Colon (tissue), 2 donors: ENCODE measurements around the gene KRT15.

ENCODE experiments used
- FAIRE-seq: peaks from 2 replicates; lab custom pipeline; 2012; peaks lifted over from hg19 to GRCh38; lab: Jason Lieb, UNC
- donor health status: control.
- donor health status: control.

KRT15 gene

GRCh38 chr17:41504246-41504977 lies 14.3 kb downstream of the KRT15 start:
- FAIRE-seq: no peak

DNA sequence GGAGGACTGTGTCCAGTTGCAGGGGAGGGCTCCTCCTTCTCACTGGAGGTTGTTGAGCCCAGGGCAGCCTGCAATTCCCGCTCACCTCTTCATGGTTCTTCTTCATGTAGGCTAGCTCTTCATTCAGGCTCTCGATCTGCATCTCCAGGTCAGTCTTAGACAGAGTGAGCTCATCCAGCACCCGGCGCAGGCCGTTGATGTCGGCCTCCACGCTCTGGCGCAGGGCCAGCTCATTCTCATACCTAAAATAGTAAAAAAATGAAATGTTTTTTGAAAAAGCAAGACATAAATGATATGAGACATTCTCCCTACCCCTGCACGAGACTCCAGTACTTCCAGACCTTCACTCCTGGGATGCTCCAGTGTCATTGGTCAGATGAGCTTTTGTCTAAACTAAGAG lies 15.5 kb downstream of the KRT15 start:
- no peak for FAIRE-seq

- FAIRE-seq: no peak
These were observed 18.4 kb downstream of the KRT15 start for GRCh38 chr17:41500131-41500911.

- no peak for FAIRE-seq
These were observed 19.0 kb downstream of the KRT15 start for GRCh38 chr17:41499714-41500113.

GRCh38 chr17:41498276-41498675 lies 20.4 kb downstream of the KRT15 start:
- no peak for FAIRE-seq

DNA sequence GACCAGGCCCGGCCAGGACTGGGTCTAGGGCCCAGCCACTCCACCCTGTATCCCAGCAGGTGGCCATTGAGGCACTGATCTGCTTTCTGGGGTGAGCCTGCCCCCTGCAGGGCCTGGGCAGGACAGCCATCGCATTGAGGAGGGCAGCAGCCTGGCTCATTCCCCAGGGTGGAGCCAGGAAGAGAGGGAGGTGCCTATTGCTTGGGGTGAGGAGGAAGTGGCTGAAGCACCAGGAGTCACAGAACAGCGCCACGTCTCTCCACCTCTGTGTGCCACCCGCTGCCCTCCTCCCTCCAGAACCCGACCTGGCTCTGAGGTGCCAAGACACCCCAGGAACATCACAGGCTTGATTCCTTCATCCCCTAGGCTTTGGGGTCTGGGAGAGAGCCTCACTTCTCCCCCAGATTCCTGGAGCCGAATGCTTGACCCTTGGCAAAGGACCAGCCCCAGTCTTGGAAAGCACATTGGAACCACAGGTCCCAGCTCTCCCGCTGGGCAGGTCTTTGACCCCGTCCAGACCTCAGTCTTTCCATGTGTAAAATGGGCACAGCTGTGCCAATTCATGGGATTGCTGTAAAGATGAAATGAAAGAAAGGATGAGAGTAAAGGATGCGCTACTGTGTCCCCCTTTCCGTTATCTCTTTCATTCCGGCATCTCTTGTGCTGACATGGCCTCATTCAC lies 21.7 kb downstream of the KRT15 start:
- no peak for FAIRE-seq

DNA sequence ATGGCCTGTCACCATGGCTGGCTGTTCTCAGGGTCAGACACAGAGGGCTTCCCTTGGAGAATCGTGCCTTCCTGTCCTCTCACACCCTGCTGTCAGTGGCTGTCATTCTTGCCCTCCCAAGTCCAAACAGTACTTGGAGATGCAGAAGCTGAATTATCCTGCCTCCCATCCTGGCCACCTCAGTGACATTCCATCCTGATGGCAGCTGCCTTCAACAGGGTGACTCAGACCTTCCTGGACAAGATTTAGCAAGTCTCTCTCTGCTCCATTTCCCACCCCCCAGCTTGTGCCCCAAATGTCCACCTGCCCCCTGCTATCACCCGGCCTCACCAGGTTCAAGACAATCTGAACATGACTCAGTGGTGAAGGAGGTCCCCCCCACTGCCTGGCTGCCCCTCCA lies 24.2 kb downstream of the KRT15 start:
- no peak for FAIRE-seq

DNA sequence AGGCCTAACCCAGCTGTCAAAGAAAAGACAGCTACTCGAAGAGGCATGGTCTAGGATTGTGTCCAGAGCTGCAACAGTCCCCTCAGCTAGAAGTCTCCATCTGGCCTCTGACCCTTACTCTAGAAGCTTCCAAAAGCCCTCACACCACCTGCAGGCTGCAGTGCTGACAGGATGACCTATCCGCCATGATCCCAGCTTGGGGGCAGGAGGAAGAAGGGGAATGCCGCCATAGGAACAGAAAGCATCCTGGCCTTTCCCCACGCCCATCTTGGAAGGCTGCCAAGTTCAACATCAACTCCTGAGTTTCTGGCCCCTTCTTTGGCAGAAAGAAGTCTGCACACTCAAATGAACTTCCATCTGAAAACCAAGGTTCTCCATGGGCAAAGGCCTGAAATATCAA lies 25.9 kb downstream of the KRT15 start:
- no peak for FAIRE-seq

- FAIRE-seq: no peak
These were observed 26.3 kb downstream of the KRT15 start for GRCh38 chr17:41492351-41492750.

GRCh38 chr17:41491476-41491875 lies 27.2 kb downstream of the KRT15 start:
- no peak for FAIRE-seq

DNA sequence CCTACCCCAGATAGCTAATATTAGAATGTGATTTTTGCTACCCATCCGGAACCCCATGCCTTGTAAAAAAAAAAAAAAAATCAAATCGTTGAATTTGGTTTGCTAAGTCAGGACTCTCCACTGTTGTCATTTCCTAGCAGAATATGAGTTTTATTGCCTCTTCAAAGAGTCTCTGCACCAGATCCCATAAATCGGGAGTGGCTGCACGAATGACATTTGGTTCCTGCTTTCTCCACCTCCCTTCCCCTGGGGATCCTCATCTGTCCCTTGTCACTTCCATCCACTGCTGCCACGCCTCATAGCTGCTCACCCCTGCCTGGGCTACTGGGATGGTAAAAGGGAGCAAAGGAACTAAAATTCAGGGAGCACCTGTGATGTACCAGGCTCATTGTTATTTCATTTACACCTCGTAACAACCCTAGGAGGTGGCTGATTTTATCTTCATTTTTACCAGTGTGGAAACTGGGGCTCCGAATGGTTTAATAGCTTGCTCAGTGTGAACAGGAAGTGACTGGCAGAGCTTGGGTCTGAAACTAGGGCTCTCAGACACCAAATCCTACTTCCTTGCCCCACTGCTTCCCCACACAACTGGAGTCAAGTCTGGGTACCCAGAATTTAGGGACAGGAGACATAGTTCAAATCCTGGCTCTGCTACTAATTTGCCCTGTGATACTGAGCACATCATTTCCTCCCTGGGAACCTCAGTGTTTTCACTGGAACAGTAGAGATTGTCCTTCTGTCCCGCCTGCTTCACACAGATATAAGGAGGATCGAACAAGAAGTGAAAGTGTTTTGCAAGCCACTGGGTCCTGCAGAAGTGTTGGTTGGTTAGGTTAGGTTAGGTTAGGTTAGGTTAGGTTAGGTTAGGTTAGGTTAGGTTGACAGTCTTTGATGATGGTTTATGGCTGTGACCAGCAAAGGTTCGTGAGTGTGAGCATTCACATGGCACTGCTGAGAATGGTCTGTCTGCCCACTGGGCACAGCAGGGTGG lies 28.4 kb downstream of the KRT15 start:
- no peak for FAIRE-seq

- no peak for FAIRE-seq
These were observed 29.2 kb downstream of the KRT15 start, which contains the start of gene KRT36 for GRCh38 chr17:41489531-41489930. KRT36 (minus strand) TSS chr17:41489910; CDS start chr17:41489864, 46 bp downstream.

GRCh38 chr17:41486809-41487530 lies 31.7 kb downstream of the KRT15 start:
- FAIRE-seq: no peak

- FAIRE-seq: no peak
These were observed 32.4 kb downstream of the KRT15 start for GRCh38 chr17:41486316-41486715.

DNA sequence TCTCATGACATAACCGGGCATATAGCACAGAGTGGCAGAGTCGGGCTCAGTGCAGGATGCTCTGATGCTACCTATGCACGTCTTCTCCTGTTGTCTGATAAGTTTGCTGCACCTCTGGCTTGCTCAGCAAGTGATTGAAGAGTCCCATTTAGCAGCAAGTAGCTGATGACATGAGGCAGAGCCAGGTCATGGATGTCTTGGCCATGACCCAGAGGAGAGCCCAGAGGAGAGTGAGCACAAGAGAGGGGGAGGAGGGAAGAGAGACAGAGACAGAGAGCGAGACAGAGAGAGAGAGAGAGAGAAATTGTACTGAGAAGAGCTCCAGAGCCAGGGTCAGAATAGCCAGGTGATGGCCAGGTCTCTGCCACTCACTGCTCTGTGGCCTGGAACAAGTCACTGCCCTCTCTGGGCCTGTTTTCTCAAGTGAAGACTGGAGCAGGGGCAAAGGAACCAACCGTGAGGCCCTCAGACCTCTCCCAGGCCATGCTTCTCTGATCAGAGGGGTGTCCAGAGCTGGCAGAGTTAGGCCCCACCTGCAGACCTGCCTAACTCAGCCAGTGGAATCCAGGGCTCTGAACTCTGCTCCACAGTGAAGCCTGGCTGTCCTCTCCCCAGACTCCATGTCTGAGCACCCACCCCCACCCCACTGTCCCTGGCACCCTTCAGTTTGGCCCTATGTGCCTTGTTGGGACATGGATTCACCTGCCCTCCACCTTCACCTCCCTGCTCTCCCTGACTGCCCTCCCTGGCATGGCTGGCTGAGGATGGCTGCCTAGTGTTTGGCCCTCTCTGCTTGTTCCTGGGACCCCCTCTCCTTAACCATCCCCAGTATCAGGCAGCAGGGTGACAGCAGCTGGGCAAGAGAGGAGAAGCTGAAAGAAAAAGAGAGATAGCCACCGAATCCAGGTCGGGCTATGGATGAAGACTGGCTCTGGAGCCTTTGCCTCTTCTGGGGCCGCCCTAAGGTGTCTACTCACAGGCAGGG lies 33.5 kb downstream of the KRT15 start:
- FAIRE-seq: no peak

- FAIRE-seq: no peak
These were observed 34.5 kb downstream of the KRT15 start for GRCh38 chr17:41483991-41484826.

GRCh38 chr17:41483531-41483930 lies 35.2 kb downstream of the KRT15 start:
- no peak for FAIRE-seq

GRCh38 chr17:41481036-41481435 lies 37.7 kb downstream of the KRT15 start, which contains the start of gene KRT35:
KRT35 (minus strand) TSS chr17:41481151; CDS start chr17:41481097, 54 bp downstream.
- no peak for FAIRE-seq

DNA sequence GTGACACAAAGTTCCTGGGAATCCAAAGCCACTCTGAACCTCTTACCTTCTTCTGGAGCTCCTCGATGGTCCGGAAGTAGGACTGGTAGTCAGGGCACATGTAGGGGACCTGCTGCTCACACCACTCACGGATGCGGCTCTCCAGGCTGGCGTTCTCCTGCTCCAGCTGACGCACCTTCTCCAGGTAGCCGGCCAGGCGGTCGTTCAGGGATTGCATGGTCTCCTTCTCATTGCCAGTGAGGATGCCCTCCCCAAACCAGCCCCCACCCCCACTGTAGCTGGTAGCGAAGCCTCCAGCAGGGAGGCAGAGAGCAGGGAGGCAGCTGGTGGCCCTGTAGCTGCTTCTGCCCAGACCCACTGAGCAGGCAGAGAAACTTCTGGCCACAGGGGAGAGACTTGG lies 38.1 kb downstream of the KRT15 start:
- no peak for FAIRE-seq
